HL-60 (cell line): ENCODE data around the gene PLA1A.

Experiments
- CTCF ChIP-seq: IDR thresholded peaks from one replicate; pipeline ENCODE4 v1.5.1; 2011; ENCODE audit warnings: low read length, control low read depth, inconsistent platforms; ENCODE audit not compliant: insufficient read depth
- POLR2AphosphoS5 ChIP-seq: IDR thresholded peaks from 2 replicates; pipeline ENCODE4 v1.6.1; 2012; ENCODE audit warnings: low read depth
- REST ChIP-seq: IDR thresholded peaks from 2 replicates; pipeline ENCODE4 v1.6.1; 2012; ENCODE audit warnings: low read depth; ENCODE audit not compliant: insufficient replicate concordance

- TF ChIP-seq POLR2AphosphoS5 (no peak), CTCF (no peak), REST (no peak)
Observed at GRCh38 chr3:119637679-119638477, 40.2 kb downstream of the PLA1A start.
